ENCODE measurements around the gene BRS3.
"Not testable (repeated sequence)": the region's sequence is repeated elsewhere in the genome, so short reads cannot be mapped to it uniquely, and the experiment has no call there.

BRS3 gene

DNA sequence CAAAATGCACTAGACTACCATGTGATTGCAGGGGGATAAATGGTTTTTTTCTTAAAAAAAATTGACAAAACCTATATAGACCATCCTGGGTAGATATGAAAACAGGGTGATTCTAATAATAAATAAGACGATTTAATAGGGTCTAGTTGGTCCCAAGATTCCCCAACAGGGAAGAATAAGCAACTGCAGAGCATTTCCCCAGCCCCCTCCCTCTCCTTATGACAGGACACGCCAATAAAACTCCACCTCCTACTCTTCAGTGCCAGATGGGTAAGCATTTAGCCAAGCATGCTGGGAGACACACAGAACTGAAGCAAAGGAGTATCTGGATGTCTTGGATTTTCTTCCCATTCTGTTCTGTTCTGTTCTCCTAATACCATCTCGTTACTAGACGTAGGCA is at the start of gene BRS3:
Gene BRS3 (plus strand): TSS at position 301 of the 400 bp plus-strand sequence. CDS start 168 bp downstream, outside the sequence.
- DNase-seq (ENCODE audit: low read depth): no peak

DNA sequence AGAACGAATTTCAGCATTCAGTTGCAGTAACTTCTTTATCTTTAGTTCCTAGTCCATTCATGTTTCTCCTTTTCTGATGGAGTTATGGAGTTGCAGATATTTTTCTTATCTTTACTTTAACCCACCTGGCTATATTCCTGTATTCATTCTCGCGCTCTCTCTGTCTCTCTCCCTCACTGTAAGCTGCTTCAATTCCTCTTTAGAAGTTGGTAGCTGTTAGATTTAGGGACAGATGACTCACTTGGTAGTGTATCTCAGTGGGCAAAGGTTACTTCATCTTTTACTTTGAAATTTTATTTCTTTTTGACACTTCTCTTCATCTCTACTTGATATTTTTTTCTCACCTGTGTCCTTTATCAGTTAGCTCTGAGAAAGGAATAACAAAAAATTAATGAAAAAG is 49.6 kb upstream of the BRS3 start:
- no peak for DNase-seq (ENCODE audit: low read depth)

DNA sequence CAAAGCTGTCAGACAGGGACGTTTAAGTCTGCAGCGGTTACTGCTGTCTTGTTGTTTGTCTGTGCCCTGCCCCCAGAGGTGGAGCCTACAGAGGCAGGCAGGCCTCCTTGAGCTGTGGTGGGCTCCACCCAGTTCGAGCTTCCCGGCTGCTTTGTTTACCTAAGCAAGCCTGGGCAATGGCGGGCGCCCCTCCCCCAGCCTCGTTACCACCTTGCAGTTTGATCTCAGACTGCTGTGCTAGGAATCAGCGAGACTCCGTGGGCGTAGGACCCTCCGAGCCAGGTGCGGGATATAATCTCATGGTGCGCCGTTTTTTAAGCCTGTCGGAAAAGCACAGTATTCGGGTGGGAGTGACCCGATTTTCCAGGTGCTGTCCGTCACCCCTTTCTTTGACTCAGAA is 42.1 kb upstream of the BRS3 start:
- not testable (repeated sequence) for DNase-seq (ENCODE audit: low read depth)

DNA sequence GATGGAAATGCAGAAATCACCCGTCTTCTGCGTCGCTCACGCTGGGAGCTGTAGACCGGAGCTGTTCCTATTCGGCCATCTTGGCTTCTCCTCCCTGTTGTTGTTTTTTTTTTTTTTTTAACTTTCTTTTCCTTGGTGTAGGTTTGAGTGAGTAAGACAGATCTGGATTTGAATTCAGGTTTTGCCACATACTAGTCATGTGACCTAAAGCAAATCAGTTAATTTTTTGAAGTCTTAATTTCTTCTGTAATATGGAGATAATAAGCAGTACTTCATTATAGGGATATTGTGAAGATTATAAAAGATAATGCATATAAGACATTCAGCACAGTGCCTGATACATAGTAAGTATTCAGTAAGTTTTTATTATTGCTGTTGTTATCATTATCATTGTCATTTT is 41.5 kb upstream of the BRS3 start:
- no peak for DNase-seq (ENCODE audit: low read depth)

DNA sequence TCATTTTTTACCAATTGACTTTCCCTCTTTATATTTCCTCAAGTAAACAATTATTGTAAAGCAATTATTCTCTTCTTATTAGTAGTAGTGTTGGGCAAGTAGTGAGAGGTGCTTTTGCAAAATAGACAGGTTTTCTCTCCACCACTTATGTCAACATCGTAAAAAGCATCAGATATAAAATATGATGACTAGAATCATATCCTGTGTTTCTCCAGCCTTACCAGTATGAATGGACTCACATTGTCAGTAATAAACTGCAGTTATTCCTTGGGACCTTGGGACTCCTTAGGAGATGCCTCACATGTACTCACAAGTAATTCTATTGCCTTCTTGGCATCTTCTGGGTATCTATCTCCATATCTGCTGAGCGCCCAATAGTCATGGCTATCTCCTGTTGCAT is 40.4 kb upstream of the BRS3 start:
- no peak for DNase-seq (ENCODE audit: low read depth)

DNA sequence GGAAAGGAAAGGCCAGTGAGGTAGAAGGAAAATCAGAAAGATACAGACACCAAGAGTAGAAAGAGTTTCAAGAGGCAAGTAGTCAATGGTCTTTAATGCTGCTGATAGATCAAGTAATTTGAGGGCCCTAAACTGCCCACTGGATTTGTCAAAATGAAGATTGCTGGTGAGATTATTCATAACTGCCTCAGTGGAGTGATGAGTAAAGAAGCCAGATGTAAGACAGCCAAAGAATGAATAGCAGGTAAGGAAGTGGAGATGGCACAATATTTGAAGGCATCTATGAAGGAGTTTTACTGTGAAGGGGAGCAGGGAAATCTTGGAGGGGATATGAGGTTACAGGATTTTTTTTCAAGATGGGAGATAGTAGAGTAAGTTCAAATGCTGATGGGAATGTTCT is 39.8 kb upstream of the BRS3 start:
- no peak for DNase-seq (ENCODE audit: low read depth)

DNA sequence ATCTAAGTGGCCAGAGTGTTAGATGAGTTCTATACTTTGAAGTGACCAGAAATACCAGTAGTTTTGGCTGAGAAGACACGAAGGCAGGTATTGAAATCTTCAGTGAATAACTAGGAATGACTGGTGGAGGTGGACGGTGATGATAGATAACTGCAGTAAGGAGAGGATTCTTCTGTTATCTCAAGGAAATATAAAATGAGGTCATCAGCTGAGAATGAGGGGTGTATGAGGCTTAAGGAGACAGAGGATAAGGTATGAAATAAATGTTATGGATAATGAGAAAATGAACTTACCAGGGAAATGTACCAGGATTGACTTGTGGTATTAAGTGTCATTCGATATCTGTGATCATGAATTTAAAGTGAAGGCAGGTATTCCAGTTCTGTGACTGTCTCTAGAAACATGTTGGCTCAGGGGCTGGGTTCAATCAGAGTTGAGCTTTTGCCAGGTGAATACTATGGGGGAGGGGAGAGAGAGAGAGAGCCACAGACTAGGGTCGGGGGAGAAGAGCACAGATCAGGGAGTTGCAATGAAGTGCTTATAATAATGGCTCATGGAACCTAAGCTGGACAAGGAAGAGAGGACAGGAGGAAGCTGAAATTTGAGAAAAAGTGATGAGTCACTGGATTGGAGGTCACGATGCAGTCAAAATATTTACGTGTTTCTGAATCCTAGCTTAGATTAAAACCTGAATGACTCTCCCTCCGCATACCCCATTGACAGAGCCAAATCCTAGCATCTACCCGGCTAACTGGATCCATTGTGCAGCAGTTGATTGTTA is 37.5 kb upstream of the BRS3 start:
- DNase-seq (ENCODE audit: low read depth): no peak

DNA sequence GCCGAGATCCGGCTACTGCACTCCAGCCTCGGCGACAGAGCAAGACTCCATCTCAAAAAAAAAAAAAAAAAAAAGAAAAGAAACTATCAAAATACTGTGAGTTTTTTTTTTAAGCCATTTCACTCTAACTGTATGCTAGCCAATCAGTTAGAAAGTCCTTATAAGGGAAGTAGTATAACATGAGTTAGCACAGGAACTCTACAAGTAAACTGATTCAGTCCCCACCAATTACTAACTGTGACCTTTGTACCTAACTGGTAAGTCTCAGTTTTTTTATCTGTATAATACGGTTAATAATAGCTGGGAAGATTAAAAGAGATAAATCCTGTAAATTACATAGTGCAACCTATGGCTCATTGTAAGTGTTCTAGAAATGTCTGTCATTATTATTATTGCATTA is 35.1 kb upstream of the BRS3 start:
- no peak for DNase-seq (ENCODE audit: low read depth)

DNA sequence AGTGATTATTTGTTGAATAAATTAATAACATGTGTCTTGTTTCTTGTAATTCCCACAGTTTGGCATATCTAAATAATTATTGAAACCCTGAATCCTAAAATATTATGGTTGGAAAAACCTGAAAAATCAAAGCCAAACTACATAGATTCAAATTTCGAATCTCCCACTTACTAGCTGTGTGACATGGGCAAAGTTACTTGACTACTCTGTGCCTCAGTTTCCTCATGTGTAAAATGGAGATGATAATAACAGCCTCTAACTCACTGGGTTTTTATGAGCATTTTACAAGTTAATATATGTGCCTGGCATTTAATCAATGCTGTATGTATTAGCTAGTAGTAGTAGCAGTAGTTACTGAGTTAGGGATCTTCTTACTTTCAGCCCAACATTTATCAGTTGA is 34.6 kb upstream of the BRS3 start:
- no peak for DNase-seq (ENCODE audit: low read depth)

DNA sequence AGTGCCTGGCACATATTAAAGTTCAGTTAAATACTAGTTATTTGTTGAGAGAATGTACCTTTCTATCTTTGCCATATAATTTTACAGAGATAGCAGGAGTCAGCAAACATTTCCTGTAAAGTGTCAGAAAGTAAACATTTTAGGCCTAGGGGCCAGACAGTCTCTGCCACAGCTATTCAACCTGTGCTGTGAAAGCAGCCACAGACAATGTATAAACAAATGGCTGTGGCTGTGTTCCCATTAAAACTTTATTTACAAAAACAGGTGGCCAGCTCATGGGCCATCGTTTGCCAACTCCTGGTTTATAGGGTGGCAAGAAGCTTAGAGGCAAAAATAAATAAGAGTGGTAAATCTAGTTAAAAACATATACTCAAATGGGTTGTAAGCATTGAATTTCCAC is 34.0 kb upstream of the BRS3 start:
- no peak for DNase-seq (ENCODE audit: low read depth)

DNA sequence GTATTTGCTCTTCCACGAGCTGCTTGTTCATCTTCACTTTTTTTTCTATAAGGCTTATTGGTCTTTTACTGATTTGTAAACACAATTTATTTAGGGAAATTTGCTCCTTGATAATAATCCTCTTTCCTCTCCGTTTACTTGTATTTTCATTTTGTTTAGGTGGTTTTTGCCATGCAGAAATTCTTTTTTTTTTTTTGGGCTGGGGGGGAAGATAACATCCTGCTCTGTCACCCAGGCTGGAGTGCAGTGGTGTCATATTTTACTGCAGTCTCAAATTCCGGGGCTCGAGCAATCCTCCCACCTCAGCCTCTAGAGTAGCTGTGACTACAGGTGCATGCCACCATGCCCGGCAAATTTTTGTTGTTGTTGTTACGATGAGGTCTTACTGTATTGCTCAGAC is 31.6 kb upstream of the BRS3 start:
- DNase-seq (ENCODE audit: low read depth): no peak

DNA sequence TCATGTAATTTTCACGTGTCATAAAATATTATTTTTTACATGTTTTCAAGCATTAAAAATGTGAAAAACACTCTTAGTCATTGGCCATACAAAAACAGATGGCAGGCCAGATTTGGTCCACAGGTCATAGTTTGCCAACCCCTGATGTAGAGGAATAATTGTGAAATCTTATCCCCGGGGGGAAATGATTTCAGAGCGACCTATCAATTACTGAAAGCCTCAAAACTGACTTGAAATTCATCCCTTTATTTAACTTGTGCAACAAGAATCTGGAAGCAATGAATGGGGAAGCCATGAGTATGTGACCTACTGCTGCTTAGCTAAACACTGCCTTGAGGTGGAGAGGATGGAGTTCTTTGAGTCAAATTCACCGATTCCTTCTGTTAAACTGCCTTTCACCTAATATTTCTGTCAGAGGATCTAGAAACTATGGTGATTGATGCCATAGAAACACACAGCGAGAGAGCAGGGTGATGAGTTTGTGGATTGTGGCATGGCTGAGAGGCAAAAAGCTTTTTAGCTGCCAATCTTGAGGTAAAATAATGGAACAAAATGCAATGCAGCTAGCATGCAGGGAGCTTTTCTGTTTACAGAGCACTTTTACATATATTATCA is 30.3 kb upstream of the BRS3 start:
- DNase-seq (ENCODE audit: low read depth): no peak

DNA sequence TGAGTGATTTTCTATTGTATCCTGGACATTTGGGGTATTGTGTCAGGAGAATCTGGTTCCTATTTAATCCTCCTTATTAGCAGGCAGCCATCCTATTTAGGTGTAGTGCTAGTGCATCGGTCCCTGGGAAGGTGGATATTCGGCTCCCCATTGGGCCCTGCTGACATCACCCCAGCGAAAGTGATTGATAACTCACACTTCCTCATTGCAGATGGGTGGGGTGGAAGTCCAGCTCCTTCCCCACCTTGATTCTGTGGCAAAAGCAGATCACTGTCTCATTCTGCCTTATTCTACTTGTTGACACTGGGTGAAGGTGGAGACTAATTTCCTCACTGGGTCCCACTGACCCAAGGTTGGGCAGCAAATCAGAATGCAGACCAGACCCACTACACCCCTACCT is 23.2 kb upstream of the BRS3 start:
- DNase-seq (ENCODE audit: low read depth): no peak

DNA sequence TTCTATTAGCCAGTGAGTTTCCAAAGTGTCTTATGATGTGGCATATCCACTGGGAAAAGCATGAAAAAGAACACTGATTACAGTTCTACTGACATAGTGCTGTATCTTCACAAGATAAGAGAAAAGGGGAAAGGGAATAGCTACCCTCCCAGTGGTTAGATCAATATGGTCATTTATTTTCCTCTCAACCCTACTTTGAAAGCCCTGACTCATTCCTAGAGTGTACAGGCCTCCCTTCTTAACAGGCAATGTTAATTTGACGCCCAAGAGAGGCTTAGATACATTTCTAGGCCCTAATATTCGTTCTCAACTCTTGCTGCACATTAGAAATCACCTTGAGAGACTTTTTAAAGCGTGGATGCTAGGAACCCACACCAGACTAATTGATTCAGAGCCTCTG is 20.4 kb upstream of the BRS3 start:
- DNase-seq (ENCODE audit: low read depth): no peak

DNA sequence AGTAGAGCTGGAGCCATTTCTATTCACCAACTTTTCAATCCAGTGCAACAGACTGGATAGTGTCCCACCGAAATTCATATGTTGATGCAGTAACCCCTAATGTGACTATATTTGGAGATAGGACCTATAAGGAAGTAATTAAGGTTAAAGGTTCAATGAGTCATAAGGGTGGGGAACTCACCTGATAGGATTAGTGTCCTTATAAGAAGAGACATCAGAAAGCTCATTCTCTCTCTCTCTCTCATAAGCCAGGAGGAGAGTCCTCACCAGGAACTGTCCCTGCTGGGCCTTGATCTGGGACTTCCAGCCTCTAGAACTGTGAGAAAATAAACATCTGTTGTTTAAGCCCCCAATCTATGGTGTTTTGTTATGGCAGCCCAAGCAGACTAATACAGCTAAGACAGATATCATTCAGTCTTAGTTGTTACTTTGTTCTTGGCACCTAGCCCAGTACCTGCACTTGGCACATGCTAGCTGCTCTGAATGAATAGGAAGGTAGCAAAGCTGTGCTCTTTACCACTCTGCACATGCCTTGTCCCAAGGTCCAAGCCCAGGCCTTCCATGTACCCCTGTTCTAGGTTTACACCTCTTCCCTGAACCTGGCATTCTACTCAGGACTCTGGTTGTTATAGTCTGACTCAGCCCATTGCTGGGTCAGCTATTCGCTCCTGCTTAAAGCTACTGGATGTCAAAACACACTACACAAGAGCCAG is 19.2 kb upstream of the BRS3 start:
- DNase-seq (ENCODE audit: low read depth): no peak

DNA sequence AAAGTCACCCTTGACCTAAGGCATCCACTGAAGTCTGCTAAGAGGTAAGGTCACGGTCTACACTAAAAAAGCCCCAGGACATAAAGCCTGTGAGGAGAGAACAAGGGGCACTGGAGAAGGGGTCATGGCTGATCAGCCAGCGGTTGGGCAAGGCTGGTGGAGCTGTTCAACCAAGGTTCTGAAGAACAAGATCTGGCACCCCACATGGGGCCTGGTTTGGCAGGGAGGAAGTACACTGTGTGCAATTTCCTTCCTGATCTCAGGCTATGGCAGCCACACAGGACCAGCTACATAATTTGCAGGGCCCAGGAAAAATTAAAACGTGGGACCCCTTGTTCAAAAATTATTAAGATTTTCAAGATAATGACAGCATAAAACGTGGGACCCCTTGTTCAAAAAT is 14.1 kb upstream of the BRS3 start:
- no peak for DNase-seq (ENCODE audit: low read depth)

DNA sequence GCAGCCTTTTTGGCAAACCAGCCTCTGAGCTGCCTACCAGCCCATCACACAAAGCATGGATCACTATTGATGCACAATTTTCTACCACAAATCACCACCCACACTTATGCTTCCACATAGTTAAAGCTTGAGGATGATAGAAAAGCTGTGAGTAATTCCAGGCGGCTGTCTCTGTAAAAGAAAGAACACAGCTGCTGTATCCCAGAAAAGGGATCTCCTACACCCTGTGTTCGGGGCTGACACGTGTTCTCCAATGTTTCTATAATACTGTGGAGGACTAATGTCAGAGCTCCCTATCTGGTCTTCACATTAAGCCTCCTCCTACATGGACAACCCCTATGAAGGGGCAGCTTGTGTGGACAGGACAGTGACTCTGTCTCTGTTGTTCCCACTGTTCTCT is 12.5 kb upstream of the BRS3 start:
- no peak for DNase-seq (ENCODE audit: low read depth)

DNA sequence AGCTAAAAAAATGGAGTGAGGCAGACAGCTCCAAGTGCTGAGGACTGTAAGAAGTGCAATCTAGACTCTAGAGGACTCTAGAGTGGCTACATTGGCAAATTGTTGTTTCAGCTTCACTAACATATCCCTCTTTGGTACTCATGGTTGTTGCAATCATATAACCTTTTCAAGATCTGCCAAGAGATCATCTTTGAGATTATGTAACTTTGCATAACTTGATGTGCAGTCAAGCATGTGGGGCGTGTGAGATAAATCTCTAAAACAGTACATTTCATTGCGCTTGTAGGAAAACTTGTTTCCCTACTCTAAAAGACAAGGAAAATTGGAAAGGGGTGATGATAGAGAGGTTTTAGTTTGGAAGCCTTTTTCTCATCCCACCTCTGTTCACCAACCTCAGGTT is 11.2 kb upstream of the BRS3 start:
- DNase-seq (ENCODE audit: low read depth): no peak

DNA sequence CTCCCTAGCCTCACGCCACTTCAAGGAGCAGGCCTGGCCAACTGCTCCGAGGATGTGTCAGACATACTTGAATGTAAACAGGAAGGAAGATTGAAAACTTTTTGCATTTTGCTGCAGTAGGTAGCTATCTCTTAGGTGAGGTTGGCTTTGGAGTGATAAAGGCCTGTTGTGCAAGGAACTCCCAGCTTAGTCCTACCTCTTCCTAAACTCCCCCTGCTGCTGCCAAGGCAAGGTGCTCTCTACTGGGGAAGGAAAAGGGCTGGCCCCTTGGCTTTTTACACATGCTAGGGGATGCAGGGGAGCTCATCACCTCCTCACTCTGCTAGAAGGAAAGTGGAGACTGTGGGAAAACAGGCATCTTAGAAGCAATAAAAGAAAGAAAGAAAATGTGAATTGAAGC is 10.7 kb upstream of the BRS3 start:
- DNase-seq (ENCODE audit: low read depth): no peak

DNA sequence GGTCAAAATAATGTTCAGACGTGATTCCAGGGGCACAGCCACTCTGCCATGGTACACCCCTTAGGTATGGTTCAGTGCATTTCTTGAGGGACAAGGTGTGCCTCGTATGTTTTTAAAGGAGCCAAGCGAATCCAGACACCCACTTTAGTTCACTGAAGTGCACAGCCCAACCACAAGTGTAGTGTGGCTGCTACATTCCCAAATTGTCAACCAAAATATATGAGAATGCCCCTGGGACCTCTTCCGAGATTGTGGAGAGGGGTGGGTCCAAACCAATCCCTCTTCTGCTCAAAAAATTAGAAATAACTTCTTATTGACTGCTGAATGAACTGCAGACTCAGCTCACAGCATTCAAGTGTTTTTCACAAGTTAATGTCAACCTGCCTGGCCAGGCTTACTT is 7.4 kb upstream of the BRS3 start:
- DNase-seq (ENCODE audit: low read depth): no peak

DNA sequence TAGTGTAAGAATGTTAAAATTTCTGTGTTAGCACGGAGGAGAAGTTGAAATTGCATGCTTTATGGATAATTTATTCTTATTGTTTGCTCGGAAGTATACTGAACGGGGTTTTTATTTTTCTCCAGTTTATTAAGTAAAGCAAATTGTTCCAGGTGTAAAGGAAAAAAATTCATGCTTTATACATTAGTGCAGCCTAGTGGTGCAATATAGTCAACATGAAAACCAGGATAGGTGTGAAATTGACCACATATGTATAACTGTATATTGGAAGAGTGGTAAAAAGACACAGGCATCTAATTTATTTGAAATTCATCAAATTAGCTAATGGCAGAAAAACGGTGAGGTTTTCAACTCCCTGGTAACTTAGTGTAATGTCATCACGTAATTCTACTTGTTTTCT is 959 bp downstream of the BRS3 start:
- DNase-seq (ENCODE audit: low read depth): no peak

DNA sequence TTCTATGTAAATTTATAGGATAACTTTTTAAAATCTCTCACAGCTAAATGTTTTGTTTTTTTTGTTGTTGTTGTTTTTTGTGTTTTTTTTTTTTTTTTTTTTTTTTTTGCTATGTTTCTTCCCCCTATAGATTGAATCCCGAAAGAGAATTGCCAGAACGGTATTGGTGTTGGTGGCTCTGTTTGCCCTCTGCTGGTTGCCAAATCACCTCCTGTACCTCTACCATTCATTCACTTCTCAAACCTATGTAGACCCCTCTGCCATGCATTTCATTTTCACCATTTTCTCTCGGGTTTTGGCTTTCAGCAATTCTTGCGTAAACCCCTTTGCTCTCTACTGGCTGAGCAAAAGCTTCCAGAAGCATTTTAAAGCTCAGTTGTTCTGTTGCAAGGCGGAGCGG is 4.1 kb downstream of the BRS3 start:
- DNase-seq (ENCODE audit: low read depth): no peak

DNA sequence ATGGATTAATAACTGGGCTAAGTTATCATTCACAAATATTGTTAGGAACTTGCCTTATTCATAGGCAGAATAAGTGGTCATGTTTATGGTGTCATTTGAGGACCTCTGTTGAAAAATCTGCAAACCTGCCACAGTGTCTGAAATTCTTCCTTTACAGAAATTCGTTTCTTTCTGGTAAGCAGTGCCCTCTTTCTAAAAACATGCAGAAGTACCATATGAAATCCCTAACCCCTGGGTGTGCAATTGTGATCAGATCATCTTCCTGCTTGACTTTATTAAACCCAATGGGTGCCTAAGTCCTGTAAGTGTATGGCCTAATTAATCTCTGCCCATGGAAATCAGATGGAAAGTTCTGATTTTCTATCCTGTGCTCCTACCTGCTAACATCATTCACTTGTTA is 5.3 kb downstream of the BRS3 start:
- DNase-seq (ENCODE audit: low read depth): no peak

DNA sequence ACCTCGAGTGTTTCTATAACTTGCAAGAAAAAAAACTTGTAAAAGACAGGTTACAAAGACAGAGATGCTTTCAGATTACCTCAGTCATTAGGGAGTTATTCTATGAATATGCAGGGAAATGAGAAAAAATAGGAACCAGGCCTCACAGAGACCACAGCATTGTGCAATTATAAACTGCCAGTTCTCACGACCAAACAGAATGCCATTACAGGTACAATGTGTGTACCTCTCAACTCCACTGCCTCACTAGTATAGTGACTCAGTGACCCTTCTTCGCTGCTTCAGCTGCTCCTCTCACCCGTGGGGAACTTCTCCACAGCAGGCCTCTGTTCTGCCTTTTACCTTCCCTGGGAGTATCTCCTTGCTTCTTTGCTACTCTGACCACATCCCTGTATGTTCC is 7.3 kb downstream of the BRS3 start:
- DNase-seq (ENCODE audit: low read depth): no peak

Measured in CMK (cell line).